HCT116 (cell line): ENCODE measurements around the gene MLLT6. TPM values are rescaled to one million over a fixed set of nuclear protein-coding genes. Genes with fewer than 3 reads are reported as not detected.

Source experiments
- ATAC-seq: fragments of 200-7000 bp; cut with Tn5 transposase; 2 replicates; pipeline ENCODE4 v1.9.1; 2020; ENCODE audit warnings: mild to moderate bottlenecking, moderate library complexity
- BruUV-seq: library from RNA; stranded (reverse); fragments of 400-500 nt; replicated peaks from 2 replicates; lab custom pipeline; 2021; lab: Mats Ljungman, UMichigan
- CTCF ChIA-PET: fragments of 300-600 bp; sonication (Branson Sonifier 250); formaldehyde crosslinking; loops from one replicate; lab custom pipeline; 2021; ENCODE audit warnings: antibody characterized with exemption; lab: Charles Lee
- POLR2A ChIA-PET: fragments of 300-600, 350-600 bp; sonication (Branson Sonifier 250); formaldehyde crosslinking; loops from one replicate; lab custom pipeline; 2021; ENCODE audit warnings: antibody characterized with exemption; lab: Charles Lee
- RAD21 ChIA-PET, 2 experiments: fragments of 300-600 bp; sonication (Branson Sonifier 250); formaldehyde crosslinking; loops; one replicate each; lab custom pipeline; 2023; ENCODE audit warnings: low total read pairs in 2 of 2; ENCODE audit not compliant: uncharacterized antibody in 2 of 2, unreplicated experiment in 2 of 2, low non-redundant PET in 1 of 2; lab: Charles Lee
- DNase-seq: peaks from one replicate; pipeline ENCODE4 v3.0.0-alpha.2; 2010; ENCODE audit warnings: low read depth, low spot score
- H2AFZ ChIP-seq: fragments of 200-600 bp; shearing (Covaris generic), sonication (generic); 2 replicates; pipeline ENCODE4 v1.6.1; 2017; ENCODE audit warnings: low read depth, mixed run types, mixed read lengths, antibody characterized with exemption, low read length; ENCODE audit not compliant: poor library complexity, severe bottlenecking
- H3K27ac ChIP-seq: 2 replicates; pipeline ENCODE4 v1.5.1; 2012; ENCODE audit warnings: low read depth, low read length
- H3K27me3 ChIP-seq: fragments of 200-600 bp; sonication (generic); 2 replicates; pipeline ENCODE4 v1.6.1; 2016; ENCODE audit warnings: mixed run types, low read length, mixed read lengths; ENCODE audit not compliant: insufficient read depth
- H3K36me3 ChIP-seq, 2 experiments: fragments of 200-500 bp in 1 of 2; fragments of 200-600 bp in 1 of 2; sonication (Bioruptor generic) in 1 of 2; sonication (generic) in 1 of 2; 2 replicates each; pipeline versions ENCODE4 v1.5.1 to v1.6.1; 2014 to 2016; ENCODE audit warnings: low read length in 2 of 2, inconsistent platforms in 1 of 2, mixed read lengths in 1 of 2, mixed run types in 1 of 2; ENCODE audit not compliant: insufficient read depth in 2 of 2, control insufficient read depth in 1 of 2
- H3K4me1 ChIP-seq, 2 experiments: fragments of 200-600 bp in 1 of 2; sonication (generic) in 1 of 2; 2 replicates each; pipeline versions ENCODE4 v1.5.1 to v1.6.1; 2012 to 2017; ENCODE audit warnings: low read length in 2 of 2, inconsistent platforms in 1 of 2, mild to moderate bottlenecking in 1 of 2, mixed read lengths in 1 of 2, mixed run types in 1 of 2, moderate library complexity in 1 of 2; ENCODE audit not compliant: insufficient read depth in 2 of 2, control insufficient read depth in 1 of 2
- H3K4me2 ChIP-seq: fragments of 200-600 bp; sonication (generic); 2 replicates; pipeline ENCODE4 v1.6.1; 2017; ENCODE audit warnings: mixed run types, low read length, mixed read lengths
- H3K4me3 ChIP-seq, 2 experiments: fragments of 200-600 bp in 1 of 2; sonication (generic) in 1 of 2; replicated peaks in 1 of 2; 2 replicates each; pipeline ENCODE4 v1.5.1; 2011 to 2016; ENCODE audit warnings: low read length in 2 of 2, control low read depth in 1 of 2, low read depth in 1 of 2, mild to moderate bottlenecking in 1 of 2, mixed read lengths in 1 of 2, mixed run types in 1 of 2
- H3K79me2 ChIP-seq: fragments of 200-600 bp; sonication (generic); 2 replicates; pipeline ENCODE4 v1.6.1; 2017; ENCODE audit warnings: mild to moderate bottlenecking, mixed run types, low read length, moderate library complexity, mixed read lengths; ENCODE audit not compliant: insufficient read depth
- H3K9ac ChIP-seq: fragments of 200-600 bp; sonication (generic); 2 replicates; pipeline ENCODE4 v1.6.1; 2016; ENCODE audit warnings: low read length, mixed read lengths
- H3K9me2 ChIP-seq: fragments of 200-600 bp; sonication (generic), shearing (Covaris generic); 2 replicates; pipeline ENCODE4 v1.6.1; 2017; ENCODE audit warnings: mixed run types, mild to moderate bottlenecking, moderate library complexity; ENCODE audit not compliant: insufficient read depth
- H3K9me3 ChIP-seq, 2 experiments: fragments of 200-500 bp in 1 of 2; fragments of 200-600 bp in 1 of 2; sonication (Bioruptor generic) in 1 of 2; sonication (generic) in 1 of 2; 2 replicates each; pipeline ENCODE4 v1.6.1; 2014 to 2017; ENCODE audit warnings: low read length in 2 of 2, mixed read lengths in 2 of 2, inconsistent platforms in 1 of 2, low read depth in 1 of 2, mild to moderate bottlenecking in 1 of 2, mixed run types in 1 of 2, moderate library complexity in 1 of 2; ENCODE audit not compliant: control insufficient read depth in 1 of 2, insufficient read depth in 1 of 2
- H4K20me1 ChIP-seq: fragments of 200-600 bp; sonication (generic), shearing (Covaris generic); 2 replicates; pipeline ENCODE4 v1.6.1; 2017; ENCODE audit warnings: mixed run types, mild to moderate bottlenecking, moderate library complexity; ENCODE audit not compliant: insufficient read depth
- CBX3 ChIP-seq: IDR thresholded peaks from 2 replicates; pipeline ENCODE4 v1.6.1; 2012; ENCODE audit warnings: low read depth
- CEBPB ChIP-seq: IDR thresholded peaks from 2 replicates; pipeline ENCODE4 v1.6.1; 2012; ENCODE audit warnings: low read depth
- EGR1 ChIP-seq: IDR thresholded peaks from 2 replicates; pipeline ENCODE4 v1.6.1; 2012; ENCODE audit warnings: low read depth
- ELF1 ChIP-seq: IDR thresholded peaks from 2 replicates; pipeline ENCODE4 v1.6.1; 2012; ENCODE audit warnings: low read depth, borderline replicate concordance
- EZH2 ChIP-seq: fragments of 200-600 bp; sonication (generic); IDR thresholded peaks from 2 replicates; pipeline ENCODE4 v1.6.1; 2017; ENCODE audit warnings: antibody characterized with exemption, mixed run types
- FOSL1 ChIP-seq: IDR thresholded peaks from 2 replicates; pipeline ENCODE4 v1.6.1; 2012; ENCODE audit warnings: low read depth
- JUND ChIP-seq: IDR thresholded peaks from 2 replicates; pipeline ENCODE4 v1.6.1; 2012
- POLR2A ChIP-seq: IDR thresholded peaks from 2 replicates; pipeline ENCODE4 v1.7.0; 2011; ENCODE audit warnings: borderline replicate concordance; ENCODE audit not compliant: insufficient read depth, insufficient read length; ENCODE audit errors: extremely low read depth
- POLR2AphosphoS5 ChIP-seq: IDR thresholded peaks from 2 replicates; pipeline ENCODE4 v1.6.1; 2011; ENCODE audit warnings: mild to moderate bottlenecking, low read depth, low read length, moderate library complexity
- RAD21 ChIP-seq: IDR thresholded peaks from 2 replicates; pipeline ENCODE4 v1.6.1; 2012; ENCODE audit warnings: low read depth, mild to moderate bottlenecking
- SIN3A ChIP-seq: IDR thresholded peaks from 2 replicates; pipeline ENCODE4 v1.6.1; 2012; ENCODE audit warnings: low read depth
- SRF ChIP-seq: IDR thresholded peaks from 2 replicates; pipeline ENCODE4 v1.6.1; 2012; ENCODE audit warnings: low read depth
- TCF7L2 ChIP-seq: IDR thresholded peaks from 2 replicates; pipeline ENCODE4 v1.7.0; 2011; ENCODE audit warnings: borderline replicate concordance, inconsistent platforms; ENCODE audit not compliant: insufficient read depth, insufficient read length; ENCODE audit errors: extremely low read depth
- YY1 ChIP-seq: IDR thresholded peaks from 2 replicates; pipeline ENCODE4 v1.6.1; 2011; ENCODE audit warnings: low read length, low read depth, moderate library complexity, mild to moderate bottlenecking; ENCODE audit not compliant: insufficient replicate concordance; ENCODE audit errors: extremely low read depth
- ZNF274 ChIP-seq: fragments of 200-500 bp; sonication (Bioruptor generic); IDR thresholded peaks from 2 replicates; pipeline ENCODE4 v1.6.1; 2014; ENCODE audit warnings: mild to moderate bottlenecking, low read depth, low read length, inconsistent platforms
- intact Hi-C: fragments of 100-400 bp; cut with micrococcal nuclease; formaldehyde crosslinking; loops from 2 replicates; pipeline ENCODE4 v1.10.0; 2022
- total RNA-seq: library from RNA; stranded (reverse); gene quantifications from one replicate; pipeline ENCODE4 v1.2.1, GENCODE V29; 2021; ENCODE audit not compliant: unreplicated experiment
- TF ChIP-seq, protein P1 (sequence below), 3 experiments: fragments of 200-600 bp in 1 of 3; sonication (generic) in 1 of 3; IDR thresholded peaks in 2 of 3; conservative IDR thresholded peaks in 1 of 3; 2 replicates each; pipeline ENCODE4 v1.5.1; 2012 to 2017; ENCODE audit warnings: low read depth in 2 of 3, low read length in 2 of 3, antibody characterized with exemption in 1 of 3, borderline replicate concordance in 1 of 3, control low read depth in 1 of 3, mild to moderate bottlenecking in 1 of 3, mixed read lengths in 1 of 3, mixed run types in 1 of 3, moderate library complexity in 1 of 3; ENCODE audit not compliant: insufficient read depth in 1 of 3
- TF ChIP-seq, protein P2 (sequence below): IDR thresholded peaks from 2 replicates; pipeline ENCODE4 v1.6.1; 2012
- TF ChIP-seq, protein P3 (sequence below): IDR thresholded peaks from 2 replicates; pipeline ENCODE4 v1.6.1; 2012
- TF ChIP-seq, protein P4 (sequence below): IDR thresholded peaks from 2 replicates; pipeline ENCODE4 v1.6.1; 2012; ENCODE audit warnings: low read depth
- TF ChIP-seq, protein P5 (sequence below): IDR thresholded peaks from 2 replicates; pipeline ENCODE4 v1.6.1; 2011; ENCODE audit warnings: mild to moderate bottlenecking, low read length, moderate library complexity; ENCODE audit not compliant: insufficient replicate concordance; ENCODE audit errors: extremely low read depth

MLLT6 gene
- total RNA-seq, 1 experiment from 2014 or later, result 110 TPM

DNA sequence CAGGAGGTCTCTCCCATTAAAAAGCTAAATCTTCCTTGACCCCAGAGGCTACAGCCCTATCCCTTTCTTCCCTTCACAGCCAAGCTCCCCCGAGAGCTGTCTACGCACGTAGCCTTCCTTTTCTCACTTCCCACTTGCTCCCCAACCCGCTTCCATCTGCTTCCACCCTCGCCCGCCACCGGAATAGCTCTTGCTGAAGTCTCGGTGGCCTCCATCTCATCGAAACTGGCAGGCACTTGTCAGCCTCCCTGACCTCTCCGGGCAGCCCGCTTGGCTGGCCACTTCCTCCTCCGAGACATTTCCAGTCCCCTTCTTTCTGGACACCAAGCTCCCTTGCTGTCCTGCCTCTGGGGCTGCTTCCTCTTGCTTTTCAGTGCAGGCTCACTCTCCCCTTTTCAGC is 19.6 kb upstream of the MLLT6 start:
- no peak overlapping the region for H3K4me3 ChIP-seq
- RAD21 ChIA-PET, result no interaction called here
- H3K27me3 ChIP-seq, result no peaks in the 10 kb centered on the region
- ATAC-seq (no peak), DNase-seq (no peak)
- intact Hi-C loops, result no loop called here
- H3K9me2 ChIP-seq, result no peaks in the 10 kb centered on the region
- POLR2A ChIA-PET, result no interaction called here
- CTCF ChIA-PET, result no interaction called here
- no peak overlapping the region for H2AFZ ChIP-seq
- no peaks in the 10 kb centered on the region for H3K9me3 ChIP-seq
- no peaks in the 10 kb centered on the region for H3K79me2 ChIP-seq
- H3K27ac ChIP-seq, result no peak overlapping the region
- H3K9ac ChIP-seq, result no peak overlapping the region
- peaks cover 0 to 4% of the 10 kb centered on the region in 2 experiments; a peak in 1 of 4 replicates for H3K4me1 ChIP-seq
- TF ChIP-seq EGR1, result no peak
- TF ChIP-seq ELF1, result no peak
- no peak for TF ChIP-seq POLR2A
- TF ChIP-seq CEBPB, result no peak
- TF ChIP-seq, protein P1, sequence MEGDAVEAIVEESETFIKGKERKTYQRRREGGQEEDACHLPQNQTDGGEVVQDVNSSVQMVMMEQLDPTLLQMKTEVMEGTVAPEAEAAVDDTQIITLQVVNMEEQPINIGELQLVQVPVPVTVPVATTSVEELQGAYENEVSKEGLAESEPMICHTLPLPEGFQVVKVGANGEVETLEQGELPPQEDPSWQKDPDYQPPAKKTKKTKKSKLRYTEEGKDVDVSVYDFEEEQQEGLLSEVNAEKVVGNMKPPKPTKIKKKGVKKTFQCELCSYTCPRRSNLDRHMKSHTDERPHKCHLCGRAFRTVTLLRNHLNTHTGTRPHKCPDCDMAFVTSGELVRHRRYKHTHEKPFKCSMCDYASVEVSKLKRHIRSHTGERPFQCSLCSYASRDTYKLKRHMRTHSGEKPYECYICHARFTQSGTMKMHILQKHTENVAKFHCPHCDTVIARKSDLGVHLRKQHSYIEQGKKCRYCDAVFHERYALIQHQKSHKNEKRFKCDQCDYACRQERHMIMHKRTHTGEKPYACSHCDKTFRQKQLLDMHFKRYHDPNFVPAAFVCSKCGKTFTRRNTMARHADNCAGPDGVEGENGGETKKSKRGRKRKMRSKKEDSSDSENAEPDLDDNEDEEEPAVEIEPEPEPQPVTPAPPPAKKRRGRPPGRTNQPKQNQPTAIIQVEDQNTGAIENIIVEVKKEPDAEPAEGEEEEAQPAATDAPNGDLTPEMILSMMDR (IDR thresholded peaks at IDR 0.05 in 2 of 3, conservative IDR thresholded peaks at IDR 0.05 in 1 of 3; ENCODE audit: borderline replicate concordance in 1 of 3, insufficient read depth in 1 of 3, low read depth in 2 of 3, low read length in 2 of 3), result no peak
- TF ChIP-seq, protein P2, sequence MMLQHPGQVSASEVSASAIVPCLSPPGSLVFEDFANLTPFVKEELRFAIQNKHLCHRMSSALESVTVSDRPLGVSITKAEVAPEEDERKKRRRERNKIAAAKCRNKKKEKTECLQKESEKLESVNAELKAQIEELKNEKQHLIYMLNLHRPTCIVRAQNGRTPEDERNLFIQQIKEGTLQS, result no peak
- no peak for TF ChIP-seq EZH2
- TF ChIP-seq, protein P3, sequence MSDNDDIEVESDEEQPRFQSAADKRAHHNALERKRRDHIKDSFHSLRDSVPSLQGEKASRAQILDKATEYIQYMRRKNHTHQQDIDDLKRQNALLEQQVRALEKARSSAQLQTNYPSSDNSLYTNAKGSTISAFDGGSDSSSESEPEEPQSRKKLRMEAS, result no peak
- no peak for TF ChIP-seq RAD21
- TF ChIP-seq, protein P4, sequence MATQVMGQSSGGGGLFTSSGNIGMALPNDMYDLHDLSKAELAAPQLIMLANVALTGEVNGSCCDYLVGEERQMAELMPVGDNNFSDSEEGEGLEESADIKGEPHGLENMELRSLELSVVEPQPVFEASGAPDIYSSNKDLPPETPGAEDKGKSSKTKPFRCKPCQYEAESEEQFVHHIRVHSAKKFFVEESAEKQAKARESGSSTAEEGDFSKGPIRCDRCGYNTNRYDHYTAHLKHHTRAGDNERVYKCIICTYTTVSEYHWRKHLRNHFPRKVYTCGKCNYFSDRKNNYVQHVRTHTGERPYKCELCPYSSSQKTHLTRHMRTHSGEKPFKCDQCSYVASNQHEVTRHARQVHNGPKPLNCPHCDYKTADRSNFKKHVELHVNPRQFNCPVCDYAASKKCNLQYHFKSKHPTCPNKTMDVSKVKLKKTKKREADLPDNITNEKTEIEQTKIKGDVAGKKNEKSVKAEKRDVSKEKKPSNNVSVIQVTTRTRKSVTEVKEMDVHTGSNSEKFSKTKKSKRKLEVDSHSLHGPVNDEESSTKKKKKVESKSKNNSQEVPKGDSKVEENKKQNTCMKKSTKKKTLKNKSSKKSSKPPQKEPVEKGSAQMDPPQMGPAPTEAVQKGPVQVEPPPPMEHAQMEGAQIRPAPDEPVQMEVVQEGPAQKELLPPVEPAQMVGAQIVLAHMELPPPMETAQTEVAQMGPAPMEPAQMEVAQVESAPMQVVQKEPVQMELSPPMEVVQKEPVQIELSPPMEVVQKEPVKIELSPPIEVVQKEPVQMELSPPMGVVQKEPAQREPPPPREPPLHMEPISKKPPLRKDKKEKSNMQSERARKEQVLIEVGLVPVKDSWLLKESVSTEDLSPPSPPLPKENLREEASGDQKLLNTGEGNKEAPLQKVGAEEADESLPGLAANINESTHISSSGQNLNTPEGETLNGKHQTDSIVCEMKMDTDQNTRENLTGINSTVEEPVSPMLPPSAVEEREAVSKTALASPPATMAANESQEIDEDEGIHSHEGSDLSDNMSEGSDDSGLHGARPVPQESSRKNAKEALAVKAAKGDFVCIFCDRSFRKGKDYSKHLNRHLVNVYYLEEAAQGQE, result no peak
- TF ChIP-seq CBX3, result no peak
- TF ChIP-seq SRF, result no peak
- TF ChIP-seq TCF7L2, result no peak
- no peak for TF ChIP-seq SIN3A
- no peak for TF ChIP-seq YY1
- no peak for TF ChIP-seq JUND
- no peak for TF ChIP-seq POLR2AphosphoS5
- TF ChIP-seq, protein P5, sequence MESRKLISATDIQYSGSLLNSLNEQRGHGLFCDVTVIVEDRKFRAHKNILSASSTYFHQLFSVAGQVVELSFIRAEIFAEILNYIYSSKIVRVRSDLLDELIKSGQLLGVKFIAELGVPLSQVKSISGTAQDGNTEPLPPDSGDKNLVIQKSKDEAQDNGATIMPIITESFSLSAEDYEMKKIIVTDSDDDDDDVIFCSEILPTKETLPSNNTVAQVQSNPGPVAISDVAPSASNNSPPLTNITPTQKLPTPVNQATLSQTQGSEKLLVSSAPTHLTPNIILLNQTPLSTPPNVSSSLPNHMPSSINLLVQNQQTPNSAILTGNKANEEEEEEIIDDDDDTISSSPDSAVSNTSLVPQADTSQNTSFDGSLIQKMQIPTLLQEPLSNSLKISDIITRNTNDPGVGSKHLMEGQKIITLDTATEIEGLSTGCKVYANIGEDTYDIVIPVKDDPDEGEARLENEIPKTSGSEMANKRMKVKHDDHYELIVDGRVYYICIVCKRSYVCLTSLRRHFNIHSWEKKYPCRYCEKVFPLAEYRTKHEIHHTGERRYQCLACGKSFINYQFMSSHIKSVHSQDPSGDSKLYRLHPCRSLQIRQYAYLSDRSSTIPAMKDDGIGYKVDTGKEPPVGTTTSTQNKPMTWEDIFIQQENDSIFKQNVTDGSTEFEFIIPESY, result no peak
- TF ChIP-seq FOSL1, result no peak
- no peak for TF ChIP-seq ZNF274
- H3K4me2 ChIP-seq, result no peak overlapping the region
- H3K36me3 ChIP-seq, result no peaks in the 10 kb centered on the region
- BruUV-seq, result no TSS peak
- no peaks in the 10 kb centered on the region for H4K20me1 ChIP-seq
